DMS79 treated with DMSO at 0.1 percent for 48 hours (cell line): ENCODE results near the gene C12orf43.
"Not testable (repeated sequence)": the region's sequence is repeated elsewhere in the genome, so short reads cannot be mapped to it uniquely, and the experiment has no call there.

ENCODE experiments used
- DNase-seq: peaks from one replicate; lab custom pipeline; 2025; lab: John Stamatoyannopoulos, UW

Gene C12orf43

GRCh38 chr12:121015825-121016766 lies at the start of gene C12orf43:
Gene C12orf43, minus strand, starts transcription at chr12:121016487. Its CDS starts 13 bp downstream, at chr12:121016474.
- peak; percentile 95 for DNase-seq

DNA sequence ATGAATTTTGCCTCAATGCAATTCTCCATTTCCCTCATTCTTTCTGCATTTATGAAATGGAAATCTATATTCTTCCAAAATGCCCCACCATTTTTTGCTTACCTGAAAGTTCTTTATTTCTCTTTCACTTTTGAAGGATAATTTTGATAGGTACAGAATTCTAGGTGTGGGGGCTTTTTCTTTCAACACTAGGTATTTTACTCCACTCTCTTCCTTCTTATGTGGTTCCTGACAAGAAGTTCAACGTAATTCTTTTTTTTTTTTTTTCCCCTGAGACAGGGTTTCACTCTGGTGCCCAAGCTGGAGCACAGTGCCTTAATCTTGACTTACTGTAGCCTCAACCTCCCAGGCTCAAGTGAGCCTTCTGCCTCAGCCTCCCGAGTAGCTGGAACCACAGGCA lies 49.1 kb upstream of the C12orf43 start:
- DNase-seq = no peak

GRCh38 chr12:121064586-121064985 lies 48.3 kb upstream of the C12orf43 start:
- DNase-seq = not testable (repeated sequence)

GRCh38 chr12:121064116-121064515 lies 47.8 kb upstream of the C12orf43 start:
- no peak for DNase-seq

DNA sequence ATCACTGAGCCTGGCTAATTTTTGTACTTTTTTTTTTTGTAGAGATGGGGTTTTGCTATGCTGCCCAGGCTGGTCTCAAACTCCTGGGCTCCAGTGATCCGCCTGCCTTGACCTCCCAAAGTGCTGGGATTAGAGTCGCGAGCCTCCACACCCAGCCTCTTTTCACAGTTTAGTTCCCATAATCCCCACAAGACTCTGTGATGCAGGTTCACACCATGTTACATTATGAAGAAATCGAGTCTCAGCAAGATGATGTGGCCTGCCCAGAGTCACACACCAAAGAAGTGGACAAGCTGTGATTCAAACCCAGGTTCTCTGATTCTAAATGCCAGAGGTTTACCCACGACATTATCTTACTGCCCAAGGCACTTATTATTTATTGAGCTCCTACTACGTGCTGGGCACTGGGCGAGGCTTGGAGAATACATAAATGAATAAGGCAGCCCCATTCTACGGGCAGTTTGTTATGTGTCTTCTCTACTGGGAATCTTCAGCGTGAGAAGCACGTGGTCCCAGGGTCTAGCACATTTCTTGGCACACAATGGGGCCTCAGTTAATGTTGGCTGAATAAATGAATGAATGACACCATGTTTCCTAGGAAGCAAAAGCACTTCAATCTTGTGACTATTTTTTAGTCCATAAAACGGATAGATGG lies 46.2 kb upstream of the C12orf43 start:
- no peak for DNase-seq

DNA sequence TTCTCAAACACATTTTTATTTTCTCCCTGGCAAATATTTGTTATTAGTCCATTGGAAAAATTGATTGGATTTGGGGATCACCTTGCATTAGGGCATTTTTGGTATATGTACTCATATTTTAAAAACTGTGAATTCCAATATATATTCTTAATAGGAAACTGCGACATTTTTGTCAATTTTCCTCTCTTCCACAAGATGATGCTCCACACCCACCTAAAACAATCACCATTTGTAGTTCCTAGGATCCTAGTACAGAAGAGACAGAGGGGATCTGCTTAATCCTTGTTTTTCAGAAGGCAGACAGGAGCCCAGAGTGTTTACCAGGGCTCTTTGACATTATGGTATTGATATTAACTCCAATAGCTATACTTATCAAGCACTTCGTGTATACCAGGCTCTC lies 45.5 kb upstream of the C12orf43 start:
- DNase-seq = no peak

GRCh38 chr12:121060149-121061001 lies 44.1 kb upstream of the C12orf43 start:
- DNase-seq = no peak

- DNase-seq = no peak
Observed at GRCh38 chr12:121059031-121059898, 43.0 kb upstream of the C12orf43 start.

DNA sequence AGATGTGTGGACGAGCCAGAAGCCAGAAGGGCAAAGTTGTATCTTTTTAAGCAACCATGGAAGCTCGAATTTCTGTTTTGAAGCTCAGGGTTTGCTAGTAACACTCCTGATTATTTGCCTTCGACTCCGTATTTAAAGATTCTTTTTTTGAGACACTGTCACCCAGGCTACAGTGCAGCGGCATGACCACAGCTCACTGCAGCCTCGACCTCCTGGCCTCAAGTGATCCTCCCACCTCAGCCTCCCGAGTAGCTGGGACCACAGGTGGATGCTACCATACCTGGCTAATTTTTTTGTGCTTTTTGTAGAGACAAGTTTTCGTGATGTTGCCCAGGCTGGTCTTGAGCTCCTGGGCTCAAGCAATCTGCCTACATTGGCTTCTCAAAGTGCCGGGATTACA lies 41.5 kb upstream of the C12orf43 start:
- DNase-seq = no peak

- no peak for DNase-seq
Observed at GRCh38 chr12:121053706-121054105, 37.4 kb upstream of the C12orf43 start.

- DNase-seq = no peak
Observed at GRCh38 chr12:121050725-121051124, 34.4 kb upstream of the C12orf43 start.

GRCh38 chr12:121048442-121048841 lies 32.2 kb upstream of the C12orf43 start:
- no peak for DNase-seq

DNA sequence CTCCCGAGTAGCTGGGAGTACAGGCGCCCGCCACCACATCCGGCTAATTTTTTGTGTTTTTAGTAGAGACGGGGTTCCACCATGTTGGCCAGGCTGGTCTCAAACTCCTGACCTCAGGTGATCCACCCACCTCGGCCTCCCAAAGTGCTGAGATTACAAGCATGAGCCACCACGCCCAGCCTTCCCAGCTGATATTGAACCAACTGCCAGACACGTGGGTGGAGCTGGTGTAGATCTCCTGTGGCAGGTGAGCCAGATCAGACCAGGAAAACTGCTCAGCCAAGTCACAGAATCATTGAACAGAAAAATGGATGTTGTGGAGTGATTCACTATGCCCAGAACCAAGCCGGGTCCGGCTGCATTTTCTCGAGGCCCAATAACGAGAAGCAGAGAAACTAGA lies 31.1 kb upstream of the C12orf43 start:
- DNase-seq = not testable (repeated sequence)

GRCh38 chr12:121043067-121043466 lies 26.8 kb upstream of the C12orf43 start:
- DNase-seq = no peak

- no peak for DNase-seq
Observed at GRCh38 chr12:121038861-121039668, 22.8 kb upstream of the C12orf43 start, which contains the start of gene OASL. Gene OASL, minus strand, starts transcription at chr12:121039246. Its CDS starts 275 bp downstream, at chr12:121038971.

GRCh38 chr12:121036810-121037326 lies 20.6 kb upstream of the C12orf43 start:
- no peak for DNase-seq

GRCh38 chr12:121034616-121035305 lies 18.5 kb upstream of the C12orf43 start:
- DNase-seq = no peak

GRCh38 chr12:121033625-121034349 lies 17.5 kb upstream of the C12orf43 start:
- no peak for DNase-seq
